Fibroblast of lung (primary cell): ENCODE measurements around the gene GCSH.

Experiments
- CTCF ChIP-seq, 2 donors: IDR thresholded peaks in 1 of 2; conservative IDR thresholded peaks in 1 of 2; 1 replicate in 1 of 2; 2 replicates in 1 of 2; pipeline ENCODE4 v1.5.1; 2011 to 2012; ENCODE audit warnings: low read length in 2 of 2, control low read depth in 1 of 2, inconsistent platforms in 1 of 2, low read depth in 1 of 2, mild to moderate bottlenecking in 1 of 2
- EZH2 ChIP-seq: IDR thresholded peaks from 2 replicates; pipeline ENCODE4 v1.5.1; 2012; ENCODE audit warnings: low read length, control low read depth, mild to moderate bottlenecking; ENCODE audit errors: missing control alignments

- TF ChIP-seq CTCF (conservative IDR thresholded peaks at IDR 0.05 in 1 of 2, IDR thresholded peaks at IDR 0.05 in 1 of 2; ENCODE audit: low read depth in 1 of 2, low read length in 2 of 2) = no peak
- no peak for TF ChIP-seq EZH2
Measured at GRCh38 chr16:81136390-81137335, 40.5 kb upstream of the GCSH start.
